Liver (tissue), 9 donors: Measurements from ENCODE around the gene PCDHB12. TPM values are rescaled to one million over a fixed set of nuclear protein-coding genes. Genes with fewer than 3 reads are reported as not detected.

ENCODE experiments used
- DNase-seq: peaks from one replicate; pipeline ENCODE4 v3.0.0-alpha.2; 2017; ENCODE audit warnings: low spot score
- H3K27ac ChIP-seq, 2 donors: one replicate each; pipeline ENCODE4 v1.7.0; 2013; ENCODE audit warnings: inconsistent platforms in 2 of 2, low read length in 2 of 2, control low read depth in 1 of 2, low read depth in 1 of 2, mild to moderate bottlenecking in 1 of 2
- H3K27me3 ChIP-seq, 4 donors: one replicate each; pipeline versions ENCODE4 v1.6.1 to v1.7.0; 2013; ENCODE audit warnings: low read length in 3 of 4, inconsistent platforms in 1 of 4, mild to moderate bottlenecking in 1 of 4, moderate library complexity in 1 of 4; ENCODE audit not compliant: control insufficient read depth in 4 of 4, insufficient read depth in 4 of 4
- H3K36me3 ChIP-seq, 4 donors: one replicate each; pipeline versions ENCODE4 v1.6.1 to v1.7.0; 2013; ENCODE audit warnings: low read length in 3 of 4, mild to moderate bottlenecking in 3 of 4, low read depth in 1 of 4, moderate library complexity in 1 of 4; ENCODE audit not compliant: control insufficient read depth in 4 of 4, insufficient read depth in 3 of 4
- H3K4me1 ChIP-seq, 4 donors: one replicate each; pipeline versions ENCODE4 v1.6.1 to v1.7.0; 2013; ENCODE audit warnings: low read length in 3 of 4, mild to moderate bottlenecking in 3 of 4, moderate library complexity in 1 of 4; ENCODE audit not compliant: control insufficient read depth in 4 of 4, insufficient read depth in 4 of 4
- H3K4me3 ChIP-seq, 3 donors: one replicate each; pipeline versions ENCODE4 v1.6.1 to v1.7.0; 2013; ENCODE audit warnings: low read length in 3 of 3, control low read depth in 1 of 3, low read depth in 1 of 3, mild to moderate bottlenecking in 1 of 3
- H3K9ac ChIP-seq, 2 donors: one replicate each; pipeline ENCODE4 v1.7.0; 2013; ENCODE audit warnings: low read length in 2 of 2, mild to moderate bottlenecking in 2 of 2, moderate library complexity in 2 of 2, control low read depth in 1 of 2, low read depth in 1 of 2
- H3K9me3 ChIP-seq, 4 donors: one replicate each; pipeline versions ENCODE4 v1.6.1 to v1.7.0; 2013; ENCODE audit warnings: low read length in 3 of 4; ENCODE audit not compliant: control insufficient read depth in 4 of 4
- CTCF ChIP-seq: fragments of 150-350 bp; IDR thresholded peaks from 2 replicates; pipeline ENCODE4 v1.5.1; 2017; ENCODE audit warnings: improper control_type of control experiment, low read depth, low read length; ENCODE audit not compliant: missing input control
- FOXA1 ChIP-seq: IDR thresholded peaks from 2 replicates; pipeline ENCODE4 v1.6.1; 2016; ENCODE audit warnings: antibody characterized with exemption
- FOXA2 ChIP-seq: IDR thresholded peaks from 2 replicates; pipeline ENCODE4 v1.6.1; 2016; ENCODE audit warnings: antibody characterized with exemption
- GABPA ChIP-seq, 2 donors: IDR thresholded peaks in 1 of 2; conservative IDR thresholded peaks in 1 of 2; 2 replicates each; pipeline ENCODE4 v1.6.1; 2016; ENCODE audit warnings: antibody characterized with exemption in 2 of 2, mild to moderate bottlenecking in 1 of 2, moderate library complexity in 1 of 2
- HNF4A ChIP-seq, 2 donors: conservative IDR thresholded peaks; 2 replicates each; pipeline ENCODE4 v1.6.1; 2016; ENCODE audit warnings: antibody characterized with exemption in 2 of 2, mild to moderate bottlenecking in 2 of 2
- HNF4G ChIP-seq: IDR thresholded peaks from 2 replicates; pipeline ENCODE4 v1.6.1; 2016; ENCODE audit warnings: antibody characterized with exemption
- JUND ChIP-seq, 2 donors: IDR thresholded peaks; 2 replicates each; pipeline ENCODE4 v1.6.1; 2016; ENCODE audit warnings: antibody characterized with exemption in 2 of 2
- MAX ChIP-seq: IDR thresholded peaks from 2 replicates; pipeline ENCODE4 v1.6.1; 2016; ENCODE audit warnings: antibody characterized with exemption
- RAD21 ChIP-seq, 2 donors: IDR thresholded peaks; 2 replicates each; pipeline ENCODE4 v1.6.1; 2016; ENCODE audit warnings: antibody characterized with exemption in 2 of 2, mild to moderate bottlenecking in 2 of 2
- REST ChIP-seq: IDR thresholded peaks from 2 replicates; pipeline ENCODE4 v1.6.1; 2016; ENCODE audit warnings: antibody characterized with exemption, mild to moderate bottlenecking
- RXRA ChIP-seq, 2 donors: IDR thresholded peaks; 2 replicates each; pipeline ENCODE4 v1.6.1; 2017 to 2018; ENCODE audit warnings: antibody characterized with exemption in 2 of 2, mild to moderate bottlenecking in 1 of 2
- TAF1 ChIP-seq: conservative IDR thresholded peaks from 2 replicates; pipeline ENCODE4 v1.6.1; 2016; ENCODE audit warnings: antibody characterized with exemption, mild to moderate bottlenecking
- YY1 ChIP-seq: IDR thresholded peaks from 2 replicates; pipeline ENCODE4 v1.6.1; 2016; ENCODE audit warnings: antibody characterized with exemption, mild to moderate bottlenecking
- ZBTB33 ChIP-seq: IDR thresholded peaks from 2 replicates; pipeline ENCODE4 v1.6.1; 2016; ENCODE audit warnings: antibody characterized with exemption
- WGBS: extraction: QIAGEN DNeasy Blood & Tissue Kit; methylation state at CpG from one replicate; pipeline ENCODE4 v1.1.7; 2013; 5-methylcytosine and 5-hydroxymethylcytosine counted together
- polyA plus RNA-seq, 2 donors: library from polyadenylated mRNA; stranded (reverse) in 1 of 2; unstranded in 1 of 2; fragments of 200-250 nt in 1 of 2; fragments of >200 nt in 1 of 2; fragmentation: Nextera tagmentation in 1 of 2; extraction: Ambion mirVana in 1 of 2; gene quantifications; one replicate each; pipeline versions ENCODE4 v1.2.1 to v1.2.3, GENCODE V29; 2013 to 2015
- total RNA-seq, 2 donors: library from RNA; depleted of rRNA; stranded (reverse); fragments of >200 nt; gene quantifications; one replicate each; pipeline ENCODE4 v1.2.3, GENCODE V29; 2014
- donor health status: healthy.
- donor health status: healthy.
- donor health status: healthy.
- donor health status: healthy.
- donor health status: healthy.

Gene PCDHB12
- total and polyA plus RNA-seq, 4 donors: 0.06 to 0.33 (median 0.20) TPM

- Histone ChIP-seq H3K27me3 (no peaks in the 10 kb centered on the region), H3K9ac (no peak overlapping the region), H3K4me1 (no peaks in the 10 kb centered on the region), H3K9me3 (peaks cover 28 to 92% (median 64%) of the 10 kb centered on the region in 4 donors), H3K36me3 (no peaks in the 10 kb centered on the region), H3K4me3 (peak overlapping the region in 1 of 3 donors; percentile 29), H3K27ac (no peak overlapping the region)
- no peak for TF ChIP-seq FOXA1
- DNase-seq: no peak
These were observed 50.4 kb downstream of the PCDHB12 start for GRCh38 chr5:141258948-141259347.

GRCh38 chr5:141260458-141261237, 52.1 kb downstream of the PCDHB12 start:
- H3K4me3 ChIP-seq: peak overlapping the region in 2 of 3 donors; percentile 18 to 56
- no peak overlapping the region for H3K27ac ChIP-seq
- DNase-seq: no peak
- H3K4me1 ChIP-seq: no peaks in the 10 kb centered on the region
- no peak overlapping the region for H3K9ac ChIP-seq
- no peaks in the 10 kb centered on the region for H3K36me3 ChIP-seq
- WGBS: 60% methylated on average over 5 of the region's 5 CpGs
- no peaks in the 10 kb centered on the region for H3K27me3 ChIP-seq
- H3K9me3 ChIP-seq: peaks cover 34 to 90% (median 65%) of the 10 kb centered on the region in 4 donors
- TF ChIP-seq GABPA (IDR thresholded peaks at IDR 0.05 in 1 of 2, conservative IDR thresholded peaks at IDR 0.05 in 1 of 2) (no peak), REST (no peak), FOXA1 (no peak), FOXA2 (no peak), JUND (IDR thresholded peaks at IDR 0.05) (no peak), MAX (no peak), HNF4G (no peak), YY1 (no peak), ZBTB33 (no peak), RAD21 (IDR thresholded peaks at IDR 0.05) (no peak), HNF4A (conservative IDR thresholded peaks at IDR 0.05) (no peak), TAF1 (no peak), CTCF (no peak), RXRA (IDR thresholded peaks at IDR 0.05) (no peak)
